ENCODE measurements around the gene VAX1. TPM values are rescaled to one million over a fixed set of nuclear protein-coding genes. Genes with fewer than 3 reads are reported as not detected.
"Not testable (repeated sequence)": the region's sequence is repeated elsewhere in the genome, so short reads cannot be mapped to it uniquely, and the experiment has no call there.

The VAX1 gene
- polyA plus RNA-seq, 3 donors: not detected

DNA sequence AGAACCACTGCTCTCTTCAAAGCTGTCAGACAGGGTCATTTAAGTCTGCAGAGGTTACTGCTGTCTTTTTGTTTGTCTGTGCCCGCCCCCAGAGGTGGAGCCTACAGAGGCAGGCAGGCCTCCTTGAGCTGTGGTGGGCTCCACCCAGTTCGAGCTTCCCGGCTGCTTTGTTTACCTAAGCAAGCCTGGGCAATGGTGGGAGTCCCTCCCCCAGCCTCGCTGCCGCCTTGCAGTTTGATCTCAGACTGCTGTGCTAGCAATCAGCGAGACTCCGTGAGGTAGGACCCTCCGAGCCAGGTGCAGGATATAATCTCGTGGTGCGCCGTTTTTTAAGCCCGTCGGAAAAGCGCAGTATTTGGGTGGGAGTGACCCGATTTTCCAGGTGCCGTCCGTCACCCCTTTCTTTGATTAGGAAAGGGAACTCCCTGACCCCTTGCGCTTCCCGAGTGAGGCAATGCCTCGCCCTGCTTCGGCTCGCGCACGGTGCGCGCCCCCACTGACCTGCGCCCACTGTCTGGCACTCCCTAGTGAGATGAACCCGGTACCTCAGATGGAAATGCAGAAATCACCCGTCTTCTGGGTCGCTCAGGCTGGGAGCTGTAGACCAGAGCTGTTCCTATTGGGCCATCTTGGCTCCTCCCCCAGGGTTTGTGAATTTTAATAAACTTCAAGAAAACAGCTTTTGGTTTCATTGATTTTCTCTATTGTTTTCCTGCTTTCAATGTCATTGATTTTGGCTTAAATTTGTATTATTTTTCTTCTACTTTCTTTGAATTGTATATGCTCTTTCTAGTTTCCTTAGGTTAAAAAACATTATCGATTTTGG lies 53.4 kb downstream of the VAX1 start:
- not testable (repeated sequence) for DNase-seq (ENCODE audit: low read depth in 3 of 3, low spot score in 2 of 3)

Other genes starting within 250 kb of the VAX1 start
- gene SHTN1, start 133.1 kb downstream of the VAX1 start, polyA plus RNA-seq (ENCODE audit: insufficient read length in 3 of 3): 10 to 100 TPM; 22.0 to 26.4 (median 23.8) TPM
- gene KCNK18, start 59.2 kb upstream of the VAX1 start, polyA plus RNA-seq (ENCODE audit: insufficient read length in 3 of 3): not detected
- 1 to 10 TPM in 2 of 3 donors, under 1 TPM in 1; 0.83 to 1.2 (median 1.2) TPM for gene SLC18A2, start 102.8 kb upstream of the VAX1 start, polyA plus RNA-seq (ENCODE audit: insufficient read length in 3 of 3)
- 10 to 100 TPM; 39.0 to 45.8 (median 39.7) TPM for gene PDZD8, start 237.2 kb upstream of the VAX1 start, polyA plus RNA-seq (ENCODE audit: insufficient read length in 3 of 3)